Hypothalamus (tissue), 51 donors: ENCODE measurements around the gene SETD1B.
A peak's percentile ranks its signal among the peaks of the same experiment; 100 is the strongest.
"Not testable (repeated sequence)": the region's sequence is repeated elsewhere in the genome, so short reads cannot be mapped to it uniquely, and the experiment has no call there.

Experiments
- DNase-seq, 51 donors: peaks; one replicate each; lab custom pipeline; 2025; lab: John Stamatoyannopoulos, UW

The SETD1B gene

GRCh38 chr12:121779422-121779895 lies 24.4 kb upstream of the SETD1B start:
- no peak for DNase-seq

- no peak for DNase-seq
These were observed 23.4 kb upstream of the SETD1B start for GRCh38 chr12:121780429-121780828.

- peak in 2 of 51 donors; percentile 33 to 57 for DNase-seq
These were observed 22.3 kb upstream of the SETD1B start for GRCh38 chr12:121781484-121781997.

DNA sequence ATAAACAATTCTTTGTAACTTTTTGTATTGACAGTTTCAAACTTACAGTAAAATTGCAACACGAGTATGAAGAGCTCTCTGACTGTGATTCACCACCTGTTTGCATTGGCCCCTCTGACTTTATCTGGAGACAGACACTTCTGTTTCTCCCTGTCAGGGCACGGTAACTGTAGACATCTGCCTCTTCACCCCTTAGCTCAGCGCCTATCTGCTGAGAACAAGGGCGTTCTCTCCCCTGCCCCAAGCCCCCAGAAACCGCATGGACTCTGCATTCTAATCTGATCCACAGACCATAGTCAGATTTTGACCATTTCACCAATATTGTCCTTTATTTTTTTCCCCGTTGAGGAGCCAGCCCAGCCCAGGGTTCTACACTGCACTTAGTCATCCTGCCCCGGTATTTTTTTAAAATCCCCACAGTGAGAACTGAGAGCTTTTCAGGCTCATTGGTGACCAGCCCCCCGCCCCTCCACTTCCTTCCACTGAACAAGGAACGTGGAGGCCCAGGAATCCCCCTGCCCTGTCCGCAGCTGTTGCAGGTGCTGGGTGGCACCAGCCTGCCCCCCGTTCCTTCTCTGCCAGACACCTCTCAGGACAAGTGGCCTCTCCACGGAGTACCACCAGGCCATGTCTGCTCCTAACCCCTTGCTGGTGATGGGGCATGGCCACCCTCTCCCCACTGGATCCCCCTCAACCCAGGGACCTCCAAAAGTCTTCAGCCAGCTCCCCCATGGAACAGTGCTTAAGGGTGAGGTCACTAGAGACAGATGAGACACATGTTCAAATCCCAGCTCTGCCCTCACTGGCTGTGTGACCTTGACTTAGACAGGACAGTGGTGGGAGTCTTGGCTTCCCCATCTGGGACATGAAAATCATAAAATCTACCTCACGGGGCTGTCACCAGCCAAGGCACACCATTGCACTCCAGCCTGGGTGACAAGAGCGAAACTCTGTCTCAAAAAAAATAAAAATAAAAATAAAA lies 21.5 kb upstream of the SETD1B start:
- DNase-seq: no peak

DNA sequence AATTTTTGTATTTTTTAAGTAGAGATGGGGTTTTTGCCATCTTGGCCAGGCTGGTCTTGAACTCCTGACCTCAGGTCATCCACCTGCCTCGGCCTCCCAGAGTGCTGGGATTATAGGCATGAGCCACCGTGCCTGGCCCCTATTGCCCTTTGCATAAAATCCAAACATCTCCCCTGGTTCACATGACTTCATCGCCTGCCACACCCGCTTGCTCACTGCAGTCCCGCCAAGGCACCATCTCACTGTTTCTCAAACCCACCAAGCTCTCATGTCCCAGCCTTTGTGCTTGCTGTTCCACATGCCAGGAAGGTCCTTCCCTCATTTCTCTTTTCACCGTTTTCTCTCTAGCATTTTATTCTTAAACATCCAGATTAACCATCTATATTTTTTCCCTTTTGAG lies 20.0 kb upstream of the SETD1B start:
- no peak for DNase-seq

- no peak for DNase-seq
These were observed 19.3 kb upstream of the SETD1B start for GRCh38 chr12:121784460-121784859.

DNA sequence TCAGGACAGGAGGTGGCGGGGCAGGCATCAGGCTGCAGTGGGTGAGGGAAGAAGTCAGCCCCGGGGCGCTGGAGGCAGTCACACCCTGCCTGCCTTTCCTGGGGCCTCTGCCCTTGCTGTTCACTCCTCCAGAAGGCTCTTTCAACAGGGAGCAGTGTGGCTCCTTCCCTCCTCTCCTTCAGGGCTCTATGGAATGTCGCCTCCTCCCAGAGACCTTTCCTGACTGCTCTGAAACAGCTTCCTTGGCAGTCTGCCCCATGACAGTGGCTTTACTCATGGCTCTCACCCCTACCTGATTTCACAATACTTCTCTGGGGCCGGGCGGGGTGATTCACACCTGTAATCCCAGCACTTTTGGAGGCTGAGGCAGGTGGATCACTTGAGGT lies 17.4 kb upstream of the SETD1B start:
- DNase-seq: no peak

- no peak for DNase-seq
These were observed 16.5 kb upstream of the SETD1B start for GRCh38 chr12:121787063-121788025.

GRCh38 chr12:121788176-121788818 lies 15.5 kb upstream of the SETD1B start:
- DNase-seq: no peak

GRCh38 chr12:121789233-121789781 lies 14.5 kb upstream of the SETD1B start:
- no peak for DNase-seq

DNA sequence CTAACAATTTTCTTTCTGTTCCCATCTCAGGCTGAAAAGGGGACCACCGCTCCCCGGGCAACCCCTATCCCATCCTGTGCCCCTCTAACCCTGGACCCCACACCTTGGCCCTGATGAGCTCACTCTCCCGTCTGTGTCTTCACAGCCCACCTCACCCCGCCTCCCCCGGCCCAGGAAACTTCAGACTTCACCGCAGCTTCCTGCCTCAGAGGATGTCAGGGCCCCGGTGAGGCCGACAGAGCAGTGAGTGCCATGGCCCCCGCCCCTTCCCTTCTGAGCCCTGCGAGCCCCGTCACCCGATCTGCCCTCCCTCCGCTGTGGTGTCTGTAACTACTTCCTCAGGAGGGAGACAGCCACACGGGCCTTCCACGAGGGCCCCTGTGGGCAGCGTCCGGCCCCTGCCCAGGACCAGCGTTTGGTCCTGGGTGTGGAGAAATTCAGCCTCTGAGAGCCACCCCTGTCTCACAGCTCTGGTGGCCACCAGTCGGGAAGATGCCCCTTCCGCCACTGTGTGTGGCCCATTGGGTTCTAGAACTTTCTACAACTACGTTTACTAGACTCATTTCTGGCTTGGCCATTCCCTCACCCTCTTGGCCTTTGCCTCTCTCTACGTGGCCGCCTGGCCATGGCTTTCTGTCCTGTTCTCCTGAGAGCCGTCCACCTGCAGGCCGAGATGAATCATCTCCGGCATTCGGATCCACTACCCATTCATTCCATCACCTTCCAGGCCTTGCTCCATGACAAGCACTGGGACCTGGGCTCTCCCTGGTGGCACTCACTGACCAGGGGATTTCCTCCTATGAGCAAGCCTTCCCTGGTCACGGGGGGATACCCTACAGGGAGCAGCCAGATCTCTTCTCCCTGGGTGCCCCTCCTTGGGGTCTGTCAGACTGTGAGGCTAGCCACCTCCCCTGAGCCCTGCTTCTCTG lies 13.7 kb upstream of the SETD1B start:
- DNase-seq: peak in 20 of 51 donors; percentile 4 to 52 (median 29)

DNA sequence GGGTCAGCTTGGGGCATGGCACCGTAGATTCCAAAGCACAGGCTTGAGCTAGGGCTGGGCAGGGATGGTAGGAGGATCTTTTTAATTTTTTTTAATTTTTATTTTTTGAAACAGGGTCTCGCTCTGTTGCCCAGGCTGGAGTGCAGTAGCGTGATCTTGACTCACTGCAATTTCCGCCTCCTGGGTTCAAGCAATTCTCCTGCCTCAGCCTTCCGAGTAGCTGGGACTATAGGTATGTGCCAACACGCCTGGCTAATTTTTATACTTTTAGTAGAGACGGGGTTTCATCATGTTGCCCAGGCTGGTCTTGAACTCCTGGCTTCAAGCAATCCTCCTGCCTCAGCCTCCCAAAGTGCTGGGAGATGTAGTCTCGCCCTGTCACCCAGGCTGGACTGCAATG lies 13.0 kb upstream of the SETD1B start:
- not testable (repeated sequence) for DNase-seq

GRCh38 chr12:121791671-121792551 lies 11.9 kb upstream of the SETD1B start:
- DNase-seq: no peak

GRCh38 chr12:121792607-121793439 lies 11.0 kb upstream of the SETD1B start:
- DNase-seq: peak in 4 of 51 donors; percentile 4 to 22 (median 16)

DNA sequence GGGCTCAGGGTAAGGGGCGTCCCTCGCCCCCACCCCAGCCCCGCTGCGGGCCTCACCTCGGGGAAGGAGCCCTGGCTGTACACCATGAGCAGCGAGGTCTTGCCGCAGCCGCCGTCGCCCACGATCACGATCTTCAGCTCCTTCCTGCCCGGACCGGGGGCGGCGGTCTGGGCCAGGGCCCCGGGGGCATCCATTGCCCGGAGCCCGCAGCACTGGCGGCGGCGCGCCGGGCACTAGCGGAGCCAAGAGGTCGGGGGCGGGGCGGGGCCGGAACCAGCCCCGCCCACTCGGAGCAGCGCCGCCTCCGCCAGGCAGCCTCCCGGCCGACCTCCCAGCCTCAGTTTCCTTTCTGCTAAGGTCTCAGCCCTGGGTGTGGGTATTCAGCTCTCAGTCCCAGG lies 10.4 kb upstream of the SETD1B start, which contains the start of gene RHOF:
TSS of gene RHOF (minus strand) at position 249 of the 398 bp plus-strand sequence. CDS start at position 194, 55 bp downstream.
- peak in 4 of 51 donors; percentile 34 to 45 (median 36) for DNase-seq

DNA sequence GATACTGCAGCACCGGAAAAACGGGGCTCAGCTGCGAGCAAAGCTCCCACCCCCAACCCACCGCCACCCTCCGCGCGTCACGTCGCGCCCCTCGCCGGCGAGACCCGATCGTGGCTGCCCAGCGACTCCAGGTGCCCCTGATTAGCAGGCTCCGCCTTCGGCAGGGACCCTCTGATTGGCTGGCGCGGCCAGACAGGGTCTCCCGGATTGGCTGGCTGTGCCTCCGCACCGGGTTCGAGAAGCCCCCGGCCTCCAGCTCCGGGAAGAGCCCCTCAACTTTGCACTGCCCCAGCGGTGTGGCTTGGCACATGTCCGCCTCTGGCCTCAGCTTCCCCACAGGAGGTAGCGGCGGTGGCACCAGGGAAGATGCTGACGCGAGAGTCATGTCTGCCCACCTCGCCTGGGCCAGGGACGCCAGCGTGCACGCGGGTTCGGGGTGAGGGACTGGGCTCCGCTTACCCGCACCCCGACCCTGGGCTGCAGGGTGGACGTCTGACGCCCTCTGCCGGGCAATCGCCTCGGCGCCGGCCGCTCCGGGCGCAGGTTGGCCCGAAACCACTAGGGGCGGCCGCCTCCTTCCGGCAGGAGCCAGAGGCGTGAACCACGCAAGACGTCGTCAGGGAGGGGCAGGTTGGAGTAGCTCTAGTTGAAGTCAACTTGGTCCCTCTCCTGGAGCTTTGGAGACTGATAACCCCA lies 9.8 kb upstream of the SETD1B start:
- DNase-seq: peak in 50 of 51 donors; percentile 22 to 89 (median 76)
